Fibroblast of pulmonary artery (primary cell): Measurements from ENCODE around the gene DMD.
A peak's percentile ranks its signal among the peaks of the same experiment; 100 is the strongest.

ENCODE experiments used
- DNase-seq: peaks from one replicate; pipeline ENCODE4 v3.0.0-alpha.2; 2010; ENCODE audit warnings: low read depth
- H3K4me3 ChIP-seq: replicated peaks from 2 replicates; pipeline ENCODE4 v1.5.1; 2011; ENCODE audit warnings: low read depth, mild to moderate bottlenecking, control low read depth, low read length, moderate library complexity
- TF ChIP-seq, protein P1 (sequence below): IDR thresholded peaks from 2 replicates; pipeline ENCODE4 v1.5.1; 2011; ENCODE audit warnings: mild to moderate bottlenecking, control low read depth, low read length, inconsistent platforms; ENCODE audit errors: missing control alignments

DMD gene

DNA sequence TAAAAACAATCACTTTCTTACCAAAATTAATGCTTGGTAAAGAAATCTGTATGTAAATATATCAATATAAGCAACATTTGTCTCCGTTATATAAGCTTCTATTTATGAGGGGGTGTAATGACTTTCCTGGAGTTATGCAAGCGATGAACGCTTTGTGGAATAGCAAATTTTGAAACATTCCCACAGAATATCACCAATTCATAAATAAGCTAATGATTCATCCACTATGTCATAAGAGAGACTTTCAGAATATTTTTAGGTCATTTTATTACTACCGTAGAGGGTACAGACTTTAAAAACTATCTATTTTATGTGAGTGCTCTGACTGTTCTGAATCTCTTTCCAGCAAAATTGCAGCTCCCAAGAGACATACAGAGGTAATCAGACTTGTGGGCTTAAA lies 1960.0 kb downstream of the DMD start:
- no peak overlapping the region for H3K4me3 ChIP-seq
- TF ChIP-seq, protein P1, sequence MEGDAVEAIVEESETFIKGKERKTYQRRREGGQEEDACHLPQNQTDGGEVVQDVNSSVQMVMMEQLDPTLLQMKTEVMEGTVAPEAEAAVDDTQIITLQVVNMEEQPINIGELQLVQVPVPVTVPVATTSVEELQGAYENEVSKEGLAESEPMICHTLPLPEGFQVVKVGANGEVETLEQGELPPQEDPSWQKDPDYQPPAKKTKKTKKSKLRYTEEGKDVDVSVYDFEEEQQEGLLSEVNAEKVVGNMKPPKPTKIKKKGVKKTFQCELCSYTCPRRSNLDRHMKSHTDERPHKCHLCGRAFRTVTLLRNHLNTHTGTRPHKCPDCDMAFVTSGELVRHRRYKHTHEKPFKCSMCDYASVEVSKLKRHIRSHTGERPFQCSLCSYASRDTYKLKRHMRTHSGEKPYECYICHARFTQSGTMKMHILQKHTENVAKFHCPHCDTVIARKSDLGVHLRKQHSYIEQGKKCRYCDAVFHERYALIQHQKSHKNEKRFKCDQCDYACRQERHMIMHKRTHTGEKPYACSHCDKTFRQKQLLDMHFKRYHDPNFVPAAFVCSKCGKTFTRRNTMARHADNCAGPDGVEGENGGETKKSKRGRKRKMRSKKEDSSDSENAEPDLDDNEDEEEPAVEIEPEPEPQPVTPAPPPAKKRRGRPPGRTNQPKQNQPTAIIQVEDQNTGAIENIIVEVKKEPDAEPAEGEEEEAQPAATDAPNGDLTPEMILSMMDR = no peak
- peak; percentile 2 for DNase-seq

DNA sequence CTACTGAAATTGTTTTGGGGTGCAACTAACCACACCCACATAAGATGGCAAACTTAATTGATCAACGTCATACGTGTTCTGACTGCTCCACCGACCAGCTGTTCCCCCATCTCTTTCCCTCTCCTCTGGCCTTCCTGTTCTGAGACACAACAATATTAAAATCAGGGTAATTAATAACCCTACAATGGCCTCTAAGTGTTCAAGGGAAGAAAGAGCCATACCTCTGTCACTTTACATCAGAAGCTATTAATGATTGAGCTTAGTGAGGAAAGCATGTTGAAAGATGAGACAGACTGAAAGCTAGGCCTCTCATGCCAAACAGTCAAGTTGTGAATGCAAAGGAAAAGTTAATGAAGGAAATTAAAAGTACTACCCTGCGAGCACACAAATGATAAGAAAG lies 1965.6 kb downstream of the DMD start:
- no peak for DNase-seq
- no peak overlapping the region for H3K4me3 ChIP-seq
- TF ChIP-seq, protein P1 = no peak

DNA sequence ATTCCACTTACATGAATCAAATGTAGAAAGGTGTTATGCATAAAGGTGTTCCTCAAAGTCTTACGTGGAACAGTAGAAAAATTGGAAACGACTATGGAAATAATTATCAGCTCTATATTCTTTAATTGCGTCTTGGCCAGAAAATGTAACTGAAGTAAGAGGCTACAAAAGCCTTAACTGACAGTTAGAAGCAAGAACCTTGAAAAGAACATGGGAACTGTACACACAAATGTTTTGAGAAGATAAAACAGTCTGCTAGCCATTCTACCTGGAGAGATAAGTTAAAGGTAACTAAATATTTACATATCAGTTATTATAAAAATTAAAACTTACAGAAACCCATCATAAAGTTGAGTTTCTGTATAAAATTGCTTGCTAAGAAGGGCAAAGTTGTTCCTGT lies 1967.5 kb downstream of the DMD start:
- no peak overlapping the region for H3K4me3 ChIP-seq
- TF ChIP-seq, protein P1 = no peak
- no peak for DNase-seq

DNA sequence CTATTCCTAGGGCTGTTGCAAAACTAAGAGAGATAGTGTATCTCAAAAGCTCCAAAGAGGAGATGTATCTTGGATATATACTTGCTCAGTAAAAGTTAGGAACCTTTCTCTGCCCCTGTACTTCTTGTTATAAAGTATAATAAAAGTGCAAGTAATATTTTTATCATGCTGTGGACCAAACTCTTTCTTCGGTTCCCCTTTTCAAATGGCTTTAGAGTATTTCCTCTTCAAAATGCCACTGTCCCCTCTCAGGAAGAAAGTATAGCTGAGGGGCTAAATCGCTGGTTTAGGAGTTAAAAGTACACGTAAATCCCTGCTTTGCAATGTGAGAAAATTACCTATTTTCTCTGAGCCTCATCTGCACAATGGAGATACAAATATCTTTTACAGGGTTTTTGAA lies 1970.4 kb downstream of the DMD start:
- TF ChIP-seq, protein P1 = no peak
- H3K4me3 ChIP-seq = no peak overlapping the region
- DNase-seq = no peak

DNA sequence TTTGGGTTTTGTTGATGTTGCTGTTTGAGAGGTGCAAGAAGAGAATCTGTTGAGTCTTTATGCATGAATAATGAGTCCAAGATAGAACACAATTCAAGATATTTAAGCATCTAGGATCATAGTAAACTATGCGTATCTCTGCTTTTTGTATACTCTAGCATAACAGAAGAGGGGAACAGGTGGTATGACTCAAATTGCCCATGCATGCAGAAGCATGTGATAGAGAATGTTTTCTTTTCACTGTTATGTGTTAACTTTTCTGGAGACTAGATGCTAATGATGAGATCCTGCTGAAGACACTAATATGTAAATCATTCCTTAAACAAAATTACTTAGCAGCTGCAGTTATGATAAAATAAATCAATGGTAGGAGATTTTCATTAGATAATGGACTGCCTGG lies 1974.2 kb downstream of the DMD start:
- H3K4me3 ChIP-seq = no peak overlapping the region
- DNase-seq = no peak
- TF ChIP-seq, protein P1 = no peak

DNA sequence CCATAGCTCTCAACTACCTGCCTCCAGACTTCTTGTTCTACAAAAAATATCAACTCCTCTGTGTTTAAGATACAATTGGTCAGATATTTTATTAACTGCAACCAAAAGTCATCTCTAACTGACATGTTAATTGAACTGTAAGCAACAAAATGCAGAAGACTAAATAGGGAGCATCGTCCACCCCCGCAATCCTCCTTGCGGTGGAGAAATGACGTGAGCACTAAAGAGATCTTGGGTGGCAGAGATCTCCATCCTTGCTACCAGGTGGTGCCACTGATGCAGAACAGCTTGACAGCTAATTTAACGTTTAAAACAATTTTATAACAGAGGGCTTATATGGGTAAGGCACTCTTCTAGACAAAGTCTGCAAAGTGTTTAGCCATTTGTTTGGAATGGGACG lies 1975.1 kb downstream of the DMD start:
- no peak for DNase-seq
- no peak overlapping the region for H3K4me3 ChIP-seq
- TF ChIP-seq, protein P1 = no peak

DNA sequence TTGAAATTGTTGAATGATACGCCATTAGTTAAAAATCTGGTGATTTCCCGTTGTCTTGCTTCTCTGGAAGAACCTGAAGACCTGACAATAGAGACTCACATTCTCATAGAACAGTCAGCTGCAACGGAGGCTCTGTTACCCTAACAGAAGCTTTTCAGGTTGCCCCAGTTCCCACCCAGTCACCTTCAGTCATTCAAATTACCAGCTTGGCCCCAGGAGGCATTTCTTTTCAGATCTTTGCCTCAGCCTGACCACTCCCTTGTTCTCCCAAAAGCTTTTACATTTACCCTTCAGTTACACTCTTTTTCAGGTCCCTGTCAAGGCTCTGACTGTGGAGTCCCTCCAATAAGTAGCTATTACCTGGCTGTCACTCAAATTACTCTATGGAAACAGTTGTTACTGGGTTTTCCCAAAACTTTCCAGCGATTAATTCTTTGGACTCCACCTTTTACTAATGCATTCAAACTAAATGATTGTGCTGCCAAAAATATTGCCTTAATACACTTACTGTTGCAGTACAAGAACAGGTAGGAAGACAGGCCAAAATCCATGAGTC lies 1977.3 kb downstream of the DMD start:
- no peak for DNase-seq
- TF ChIP-seq, protein P1 = no peak

More for the DNA sequence above, 1977.3 kb downstream of the DMD start:
- H3K4me3 ChIP-seq = no peak overlapping the region
